GM21737 (cell line): ENCODE data around the gene ANGPTL4.
"Not testable (repeated sequence)": the region's sequence is repeated elsewhere in the genome, so short reads cannot be mapped to it uniquely, and the experiment has no call there.

Source experiments
- ATAC-seq: cut with Tn5 transposase; IDR thresholded peaks from one replicate; pipeline ENCODE4 v1.9.1; 2021; ENCODE audit warnings: mild to moderate bottlenecking, moderate library complexity; ENCODE audit not compliant: unreplicated experiment

The ANGPTL4 gene

GRCh38 chr19:8334458-8335342, 29.3 kb upstream of the ANGPTL4 start:
- ATAC-seq: no peak

- ATAC-seq: no peak
Observed at GRCh38 chr19:8335343-8336071, 28.4 kb upstream of the ANGPTL4 start.

- ATAC-seq: no peak
Observed at GRCh38 chr19:8336072-8336569, 27.8 kb upstream of the ANGPTL4 start.

GRCh38 chr19:8336660-8337059, 27.3 kb upstream of the ANGPTL4 start:
- ATAC-seq: no peak

- ATAC-seq: no peak
Observed at GRCh38 chr19:8337728-8338127, 26.2 kb upstream of the ANGPTL4 start.

- no peak for ATAC-seq
Observed at GRCh38 chr19:8338835-8339234, 25.1 kb upstream of the ANGPTL4 start.

GRCh38 chr19:8340341-8341096, 23.4 kb upstream of the ANGPTL4 start:
- no peak for ATAC-seq

- ATAC-seq: not testable (repeated sequence)
Observed at GRCh38 chr19:8341504-8341903, 22.5 kb upstream of the ANGPTL4 start.

GRCh38 chr19:8342316-8342683, 21.7 kb upstream of the ANGPTL4 start:
- ATAC-seq: no peak

- ATAC-seq: peak; percentile 98
Observed at GRCh38 chr19:8342684-8343482, 21.1 kb upstream of the ANGPTL4 start, which contains the start of gene KANK3. Gene KANK3, minus strand, starts transcription at chr19:8343262. Its CDS starts 5,434 bp downstream, at chr19:8337828.

GRCh38 chr19:8343483-8343844, 20.5 kb upstream of the ANGPTL4 start:
- no peak for ATAC-seq

- not testable (repeated sequence) for ATAC-seq
Observed at GRCh38 chr19:8349629-8350372, 14.2 kb upstream of the ANGPTL4 start.

GRCh38 chr19:8352134-8352827, 11.7 kb upstream of the ANGPTL4 start:
- no peak for ATAC-seq

GRCh38 chr19:8352845-8353244, 11.1 kb upstream of the ANGPTL4 start:
- ATAC-seq: not testable (repeated sequence)

- no peak for ATAC-seq
Observed at GRCh38 chr19:8355631-8356402, 8.1 kb upstream of the ANGPTL4 start.

GRCh38 chr19:8357007-8357521, 6.9 kb upstream of the ANGPTL4 start:
- ATAC-seq: no peak

- no peak for ATAC-seq
Observed at GRCh38 chr19:8358948-8359347, 5.0 kb upstream of the ANGPTL4 start.

- no peak for ATAC-seq
Observed at GRCh38 chr19:8360196-8360595, 3.8 kb upstream of the ANGPTL4 start.
